T47D (cell line): ENCODE data around the gene CYSRT1.
A peak's percentile ranks its signal among the peaks of the same experiment; 100 is the strongest.

ENCODE experiments used
- DNase-seq, 2 experiments: peaks; one replicate each; pipeline versions ENCODE4 v3.0.0 to v3.0.0-alpha.2; 2011 to 2012; ENCODE audit warnings: low read depth in 1 of 2, low spot score in 1 of 2
- JUND ChIP-seq: IDR thresholded peaks from 2 replicates; pipeline ENCODE4 v1.6.1; 2012; ENCODE audit warnings: low read depth
- in situ Hi-C: cut with HindIII; loops from 2 replicates; pipeline ENCODE4 v1.10.0; 2016; ENCODE audit warnings: low sequenced_read_pairs, low pct_unique_long_range_greater_than_20kb

Gene CYSRT1

DNA sequence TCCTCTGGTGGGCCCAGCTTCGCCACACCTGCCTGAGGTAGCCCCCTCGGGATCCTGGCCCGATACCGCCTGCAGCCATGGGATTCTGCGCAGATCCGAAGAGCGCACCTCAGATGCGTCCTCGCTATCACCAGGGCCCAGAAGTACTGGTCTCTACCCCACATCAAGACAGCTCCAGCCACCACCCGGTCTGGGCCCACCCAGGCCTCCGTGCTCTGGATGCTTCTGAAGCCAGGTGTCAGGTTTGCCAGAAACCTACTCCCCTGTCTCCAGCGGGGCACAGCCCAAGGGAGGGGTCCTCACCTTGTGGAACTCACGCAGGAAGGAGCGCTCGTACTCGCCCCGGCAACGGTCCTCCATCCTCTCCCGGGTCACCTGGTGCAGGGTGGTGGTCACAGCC is 39.1 kb upstream of the CYSRT1 start:
- in situ Hi-C loops, result no loop called here
- no peak for DNase-seq
- no peak for TF ChIP-seq JUND

DNA sequence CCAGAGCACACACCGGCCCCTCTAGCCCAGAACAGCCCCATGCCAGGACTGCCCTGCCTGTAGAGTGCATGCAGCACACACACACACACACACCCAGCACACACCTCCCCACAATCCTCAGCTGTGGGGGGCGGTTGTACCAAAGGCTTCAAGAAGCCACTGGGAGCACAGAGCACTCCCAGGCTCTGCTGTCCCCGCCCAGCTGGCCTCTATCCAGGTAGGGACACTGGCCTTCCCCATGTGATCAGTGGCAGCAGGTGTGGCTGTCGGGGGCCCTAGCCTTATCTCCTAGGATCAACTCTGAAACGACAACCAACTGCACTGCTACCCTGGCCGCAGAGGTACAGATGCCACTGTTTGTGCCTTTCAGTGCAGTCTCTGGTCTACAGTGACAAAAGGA is 38.6 kb upstream of the CYSRT1 start:
- no peak for DNase-seq
- in situ Hi-C loops, result no loop called here
- no peak for TF ChIP-seq JUND

DNA sequence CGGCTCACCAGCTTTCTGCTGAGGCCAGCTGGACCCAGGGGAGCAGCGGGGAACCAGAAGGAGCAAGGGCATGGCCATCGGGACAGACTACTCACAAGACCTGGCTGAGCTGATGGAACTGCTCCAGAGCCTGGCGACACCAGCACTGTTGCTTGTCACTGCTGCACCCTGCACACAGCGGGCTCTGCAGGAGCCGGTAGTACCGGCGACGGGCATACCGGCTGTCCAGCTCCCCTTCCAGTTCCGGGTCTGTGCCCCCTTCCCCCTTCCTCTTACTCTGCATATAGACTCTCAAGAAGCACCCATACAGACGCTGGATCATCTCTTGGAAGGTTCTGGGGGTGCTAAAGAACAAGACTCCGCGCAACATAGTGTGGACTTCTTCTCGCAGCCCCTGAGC is 37.6 kb upstream of the CYSRT1 start:
- in situ Hi-C loops, result no loop called here
- no peak for TF ChIP-seq JUND
- DNase-seq, result no peak

DNA sequence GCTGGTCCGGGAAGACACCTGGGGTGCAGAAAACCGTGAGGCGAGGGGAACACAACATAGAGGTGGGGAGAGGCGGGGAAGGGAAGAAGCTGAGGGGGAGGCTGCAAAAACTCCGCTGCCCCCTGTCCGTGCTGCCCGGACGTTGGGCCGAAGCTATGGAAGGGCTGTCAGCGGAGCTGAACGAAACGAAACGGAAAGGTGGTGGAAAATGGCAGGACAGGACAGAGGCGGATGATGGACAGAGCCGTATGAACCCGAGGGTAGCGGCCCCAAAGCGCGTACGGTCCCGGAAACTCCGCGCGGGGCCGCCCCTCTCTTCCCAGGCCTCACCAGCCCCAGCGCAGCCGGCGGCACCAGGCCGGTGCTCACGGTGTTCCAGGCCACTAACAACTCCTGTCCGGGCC is 36.9 kb upstream of the CYSRT1 start:
- in situ Hi-C loops, result no loop called here
- TF ChIP-seq JUND, result no peak
- DNase-seq, result no peak

DNA sequence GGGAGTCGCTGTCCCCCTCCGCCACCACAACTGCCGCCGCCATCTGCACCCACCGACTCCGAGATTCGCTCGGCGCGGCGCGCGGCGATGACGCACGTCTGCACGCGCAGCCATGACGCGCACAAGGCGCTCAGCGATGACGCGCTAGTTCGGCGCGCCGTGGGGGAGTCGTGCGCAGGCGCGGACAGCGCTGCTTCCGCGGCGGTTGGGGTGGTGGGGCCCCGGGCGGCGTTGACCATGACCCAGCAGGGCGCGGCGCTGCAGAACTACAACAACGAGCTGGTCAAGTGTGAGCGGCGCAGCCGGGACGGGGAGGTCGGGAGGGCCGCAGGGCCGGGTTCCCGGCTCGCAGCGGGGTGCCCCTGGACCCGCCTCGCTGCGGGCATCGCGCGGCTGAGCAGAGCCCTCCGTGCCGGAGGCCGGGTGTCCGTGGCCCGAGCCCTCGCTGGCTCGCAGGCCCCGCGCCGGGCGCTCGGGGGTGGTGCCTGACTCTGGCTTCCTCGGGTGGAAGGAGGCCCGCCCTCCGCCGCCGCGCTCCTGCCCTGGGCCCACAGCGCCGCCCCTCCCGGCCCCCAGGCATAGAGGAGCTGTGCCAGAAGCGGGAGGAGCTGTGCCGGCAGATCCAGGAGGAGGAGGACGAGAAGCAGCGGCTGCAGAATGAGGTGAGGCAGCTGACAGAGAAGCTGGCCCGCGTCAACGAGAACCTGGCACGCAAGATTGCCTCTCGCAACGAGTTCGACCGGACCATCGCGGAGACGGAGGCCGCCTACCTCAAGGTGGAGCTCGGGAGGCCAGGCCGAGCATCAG is 36.3 kb upstream of the CYSRT1 start, which contains the start of the genes ANAPC2 and SSNA1:
Gene ANAPC2, minus strand, starts transcription at position 71 of the 807 bp plus-strand sequence. Its CDS starts 28 bp downstream, at position 43.
Gene SSNA1, plus strand, starts transcription at position 187 of the 807 bp plus-strand sequence. Its CDS starts 51 bp downstream, at position 238.
- in situ Hi-C loops, result no loop called here
- no peak for TF ChIP-seq JUND
- peak; percentile 79 to 98 for DNase-seq

DNA sequence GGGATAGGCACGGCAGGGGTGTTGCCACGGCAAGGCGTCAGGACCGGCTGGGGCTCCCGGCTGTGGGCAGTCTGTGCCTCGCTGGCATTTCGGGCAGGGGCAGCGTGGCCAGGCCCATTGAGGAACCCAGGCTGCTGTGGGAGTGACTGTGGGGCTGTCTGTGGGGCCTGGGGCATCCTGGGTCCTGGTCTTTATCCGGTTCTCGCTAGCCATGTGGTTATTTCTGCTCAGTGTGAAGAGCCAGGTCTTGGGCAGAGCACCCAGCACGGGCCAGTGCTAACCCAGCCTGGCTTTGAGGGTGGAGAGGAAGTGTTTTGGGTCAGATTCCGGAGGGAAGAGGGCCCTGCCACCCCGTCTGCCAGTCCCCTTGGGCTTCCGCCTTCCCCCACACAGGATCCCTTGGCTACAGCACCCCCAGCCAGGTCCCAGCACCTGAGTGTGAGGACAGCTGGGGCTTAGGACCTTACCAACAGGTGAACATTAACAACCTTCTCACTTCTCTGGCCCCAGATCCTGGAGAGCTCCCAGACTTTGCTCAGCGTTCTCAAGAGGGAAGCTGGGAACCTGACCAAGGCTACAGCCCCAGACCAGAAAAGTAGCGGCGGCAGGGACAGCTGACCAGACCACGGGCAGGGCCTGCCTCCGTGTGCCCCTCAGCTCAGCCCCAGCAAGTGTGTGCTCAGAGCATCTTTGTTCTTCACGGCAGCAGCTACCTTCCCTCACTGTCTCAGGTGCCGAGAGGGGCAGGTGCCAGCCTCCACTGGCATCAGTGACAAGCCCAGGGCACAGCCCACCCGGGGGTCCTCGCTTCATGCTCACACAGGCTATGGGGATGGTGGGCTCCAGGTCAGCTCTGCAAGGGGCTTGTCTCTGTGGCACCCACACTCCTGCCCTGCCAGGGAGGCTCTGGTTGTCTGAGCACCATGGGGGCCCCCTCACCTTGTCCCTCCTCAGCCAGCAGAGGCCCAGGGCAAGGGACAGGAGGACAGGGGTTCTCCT is 35.4 kb upstream of the CYSRT1 start:
- in situ Hi-C loops, result no loop called here
- no peak for TF ChIP-seq JUND
- no peak for DNase-seq

DNA sequence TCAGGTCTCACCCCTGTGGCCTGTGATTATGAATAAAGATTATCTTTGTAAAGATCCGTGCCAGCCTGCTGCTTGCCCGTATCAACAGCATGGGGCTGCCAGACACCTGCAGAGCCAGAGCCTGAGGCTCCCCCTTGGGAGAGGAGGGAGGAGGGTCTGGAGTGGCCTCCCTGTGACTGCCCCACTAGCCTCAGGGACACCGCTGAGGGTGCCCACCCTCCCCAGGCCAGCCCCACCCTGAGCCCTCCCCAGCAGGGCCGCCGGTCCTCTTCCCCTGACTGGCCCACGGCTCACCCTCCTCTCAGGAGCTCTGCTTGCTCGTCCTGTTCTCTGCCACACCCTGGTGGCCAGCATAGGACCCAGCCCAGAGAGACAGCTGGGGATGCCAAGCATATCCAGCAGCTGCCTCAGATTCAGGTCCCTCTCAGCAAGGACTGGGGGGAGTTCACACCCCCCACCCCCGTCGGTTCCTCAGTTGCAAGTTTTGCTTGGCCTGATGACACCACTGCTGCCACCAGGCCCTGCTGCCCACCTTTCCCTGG is 34.6 kb upstream of the CYSRT1 start:
- no peak for TF ChIP-seq JUND
- DNase-seq, result peak in 1 of 2 experiments; percentile 82
- in situ Hi-C loops, result no loop called here

DNA sequence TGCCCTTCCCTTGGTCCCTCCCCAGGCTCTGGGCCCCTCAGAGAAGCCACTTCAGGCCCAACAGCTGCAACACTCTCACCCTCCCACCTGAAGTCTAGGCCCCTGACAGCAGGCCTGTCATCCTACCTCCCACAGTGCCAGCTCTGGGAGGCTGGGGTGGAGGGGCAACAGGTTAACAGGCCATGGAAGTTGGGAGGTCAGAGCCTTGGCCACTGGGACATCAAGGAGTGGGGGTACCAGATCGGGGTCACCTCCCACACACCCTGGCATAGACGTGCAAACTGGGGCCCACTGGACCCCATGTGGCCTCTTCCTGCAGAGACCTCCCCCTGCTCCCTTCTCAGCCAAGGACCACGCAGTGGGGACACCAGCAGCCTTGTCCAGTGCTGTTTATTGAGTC is 33.7 kb upstream of the CYSRT1 start:
- in situ Hi-C loops, result no loop called here
- DNase-seq, result no peak
- no peak for TF ChIP-seq JUND

DNA sequence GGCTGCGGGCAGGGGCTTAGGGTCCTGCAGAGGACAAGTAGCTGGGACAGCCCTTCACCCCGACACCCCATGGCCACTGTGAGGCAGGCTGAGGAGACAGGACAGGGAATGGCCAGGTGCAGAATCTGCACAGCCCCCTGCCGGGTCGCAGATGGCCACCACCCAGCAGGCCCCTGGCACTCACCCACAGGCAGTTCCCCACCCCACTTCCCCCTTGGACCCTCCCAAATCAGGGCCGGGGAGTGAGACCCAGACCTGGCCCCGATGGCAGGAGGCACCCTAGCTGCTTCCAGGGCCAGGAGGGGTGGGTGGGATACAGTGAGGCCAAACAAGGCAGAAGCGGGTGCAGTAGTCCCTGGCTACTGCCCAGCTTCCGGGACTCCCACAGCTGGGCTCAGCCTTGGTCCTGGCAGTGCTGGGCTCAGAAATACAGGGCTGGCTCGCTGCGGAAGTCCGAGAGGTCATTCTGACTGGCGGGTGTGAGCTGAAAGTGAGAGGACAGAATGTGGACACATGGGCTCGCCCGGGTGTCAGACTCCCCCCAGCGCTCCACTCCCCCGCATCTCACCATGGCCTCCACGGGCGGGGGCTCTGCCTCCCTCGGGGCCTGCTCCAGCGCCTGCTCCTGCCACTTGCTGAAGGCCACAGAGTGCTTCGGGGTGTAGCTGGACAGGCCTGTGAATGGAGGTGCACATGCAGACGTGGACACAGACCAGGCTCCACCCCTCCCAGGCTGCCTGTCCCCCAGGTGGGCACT is 33.1 kb upstream of the CYSRT1 start:
- TF ChIP-seq JUND, result no peak
- in situ Hi-C loops, result no loop called here
- no peak for DNase-seq

DNA sequence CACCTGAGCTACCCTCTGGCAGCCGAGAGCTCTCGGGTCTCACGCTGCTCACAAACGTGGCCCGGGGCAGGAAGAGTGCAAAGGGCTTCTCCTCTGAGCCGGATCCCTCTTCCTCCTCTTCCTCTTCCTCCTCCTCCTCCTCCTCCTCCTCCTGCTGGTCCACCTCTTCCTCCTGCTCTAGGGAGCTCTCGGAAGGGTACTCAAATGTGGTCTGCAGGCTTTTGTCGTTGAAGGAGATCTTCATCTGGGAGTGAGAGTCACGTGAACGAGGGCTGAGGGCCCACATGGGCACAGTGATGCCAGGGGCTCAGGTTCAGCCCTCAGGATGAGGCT is 32.6 kb upstream of the CYSRT1 start:
- in situ Hi-C loops, result no loop called here
- no peak for DNase-seq
- no peak for TF ChIP-seq JUND

DNA sequence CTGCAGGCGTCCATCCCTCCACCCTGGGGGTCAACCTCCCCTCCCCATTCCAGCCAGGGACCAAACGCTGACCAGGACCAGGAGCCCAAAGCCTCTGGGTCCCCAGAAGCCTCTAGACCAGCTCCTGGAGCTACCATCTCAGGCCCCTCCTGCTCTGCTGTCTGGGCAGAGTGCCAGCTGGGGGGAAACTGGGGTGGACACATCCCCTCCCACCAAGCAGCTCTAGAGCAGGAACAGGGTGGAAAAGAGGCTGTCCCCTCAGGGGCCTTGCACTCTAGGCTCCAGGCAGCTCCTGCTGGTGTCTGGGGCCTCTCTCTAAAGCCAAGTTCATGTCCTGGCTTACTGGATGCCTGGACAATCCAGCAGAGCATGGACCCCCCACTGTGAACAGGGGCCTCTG is 32.1 kb upstream of the CYSRT1 start:
- no peak for DNase-seq
- TF ChIP-seq JUND, result no peak
- in situ Hi-C loops, result no loop called here

DNA sequence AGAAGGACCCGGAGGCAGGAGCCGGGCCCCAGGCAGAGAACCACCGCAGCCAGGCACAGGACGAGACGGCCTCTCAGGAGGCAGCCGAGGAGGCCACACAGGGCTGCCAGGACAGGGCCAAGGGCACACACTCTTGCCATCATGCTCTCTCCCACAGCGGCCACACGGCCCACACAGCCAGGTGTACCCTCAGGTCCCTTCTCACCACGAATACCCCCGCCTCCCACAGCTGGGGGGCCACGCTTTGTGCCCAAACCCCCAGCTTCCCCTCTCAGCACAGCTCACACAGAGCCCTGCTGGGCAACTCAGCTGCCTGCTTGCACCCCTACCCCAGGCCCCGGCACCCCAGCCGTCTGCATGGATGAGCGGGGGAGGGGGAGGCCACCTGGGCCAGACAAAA is 31.2 kb upstream of the CYSRT1 start:
- in situ Hi-C loops, result no loop called here

More for the DNA sequence above, 31.2 kb upstream of the CYSRT1 start:
- no peak for TF ChIP-seq JUND
- no peak for DNase-seq
